ENCODE data around the gene CADPS.

- TF ChIP-seq, protein P1, sequence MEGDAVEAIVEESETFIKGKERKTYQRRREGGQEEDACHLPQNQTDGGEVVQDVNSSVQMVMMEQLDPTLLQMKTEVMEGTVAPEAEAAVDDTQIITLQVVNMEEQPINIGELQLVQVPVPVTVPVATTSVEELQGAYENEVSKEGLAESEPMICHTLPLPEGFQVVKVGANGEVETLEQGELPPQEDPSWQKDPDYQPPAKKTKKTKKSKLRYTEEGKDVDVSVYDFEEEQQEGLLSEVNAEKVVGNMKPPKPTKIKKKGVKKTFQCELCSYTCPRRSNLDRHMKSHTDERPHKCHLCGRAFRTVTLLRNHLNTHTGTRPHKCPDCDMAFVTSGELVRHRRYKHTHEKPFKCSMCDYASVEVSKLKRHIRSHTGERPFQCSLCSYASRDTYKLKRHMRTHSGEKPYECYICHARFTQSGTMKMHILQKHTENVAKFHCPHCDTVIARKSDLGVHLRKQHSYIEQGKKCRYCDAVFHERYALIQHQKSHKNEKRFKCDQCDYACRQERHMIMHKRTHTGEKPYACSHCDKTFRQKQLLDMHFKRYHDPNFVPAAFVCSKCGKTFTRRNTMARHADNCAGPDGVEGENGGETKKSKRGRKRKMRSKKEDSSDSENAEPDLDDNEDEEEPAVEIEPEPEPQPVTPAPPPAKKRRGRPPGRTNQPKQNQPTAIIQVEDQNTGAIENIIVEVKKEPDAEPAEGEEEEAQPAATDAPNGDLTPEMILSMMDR (conservative IDR thresholded peaks at IDR 0.05; ENCODE audit: low read depth, low read length), result no peak
- no peak for TF ChIP-seq EZH2phosphoT487 (IDR thresholded peaks at IDR 0.05; ENCODE audit: borderline replicate concordance, low read length)
Observed at GRCh38 chr3:62686503-62687294, 188.5 kb downstream of the CADPS start.
